GM21447 (cell line): ENCODE measurements around the gene KDM5D.

Source experiments
- ATAC-seq: cut with Tn5 transposase; IDR thresholded peaks from one replicate; pipeline ENCODE4 v1.9.1; 2021; ENCODE audit not compliant: unreplicated experiment

Gene KDM5D

DNA sequence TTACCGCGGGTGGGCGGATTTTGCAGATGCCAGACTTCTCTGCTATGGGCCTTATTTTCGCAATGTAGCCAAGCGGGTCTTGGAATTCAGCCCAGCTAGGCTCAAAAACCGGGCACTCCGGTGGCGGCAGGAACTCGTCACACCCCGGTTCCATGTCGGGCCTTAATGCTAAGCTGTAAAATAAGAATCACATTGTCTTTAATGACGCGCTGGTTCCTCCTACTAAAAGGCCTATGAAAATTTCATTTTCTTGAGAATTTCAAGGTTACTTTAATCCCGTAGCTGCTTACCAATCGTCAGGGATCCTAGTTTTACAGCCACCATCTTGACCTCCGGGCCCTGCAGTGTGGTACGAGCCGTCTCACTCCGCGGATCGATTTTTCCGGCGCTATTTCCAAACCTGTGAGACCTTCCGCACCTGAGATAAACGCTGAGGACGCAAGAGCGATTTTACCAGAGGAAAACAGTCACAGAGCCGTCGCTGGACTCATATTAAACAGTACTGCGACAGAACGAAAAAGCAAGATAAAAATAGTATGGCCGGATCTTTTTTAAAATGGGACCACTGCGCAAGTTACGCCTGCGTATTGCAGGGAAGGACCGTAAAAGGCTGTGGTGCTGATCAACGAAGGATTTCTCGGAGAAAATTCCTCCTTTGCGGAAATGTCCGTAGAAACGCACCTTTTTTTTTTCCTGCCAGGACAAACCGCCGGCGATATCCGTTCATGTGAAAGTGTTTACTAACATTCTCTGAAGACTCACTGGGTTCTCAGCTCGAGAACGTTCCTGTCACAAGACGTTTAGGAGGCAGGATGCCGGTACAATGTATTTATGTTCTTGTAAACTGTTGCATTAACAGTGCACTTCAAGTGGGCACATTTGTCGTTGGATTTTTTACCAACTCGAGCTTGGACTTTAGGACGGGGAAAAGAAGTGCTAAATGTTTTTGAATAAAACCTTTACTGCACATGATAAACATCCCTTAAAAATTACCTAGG lies at the start of gene KDM5D:
KDM5D (minus strand) TSS at position 346 of the 998 bp plus-strand sequence; CDS start at position 154, 192 bp downstream.
- peak; percentile 82 for ATAC-seq

DNA sequence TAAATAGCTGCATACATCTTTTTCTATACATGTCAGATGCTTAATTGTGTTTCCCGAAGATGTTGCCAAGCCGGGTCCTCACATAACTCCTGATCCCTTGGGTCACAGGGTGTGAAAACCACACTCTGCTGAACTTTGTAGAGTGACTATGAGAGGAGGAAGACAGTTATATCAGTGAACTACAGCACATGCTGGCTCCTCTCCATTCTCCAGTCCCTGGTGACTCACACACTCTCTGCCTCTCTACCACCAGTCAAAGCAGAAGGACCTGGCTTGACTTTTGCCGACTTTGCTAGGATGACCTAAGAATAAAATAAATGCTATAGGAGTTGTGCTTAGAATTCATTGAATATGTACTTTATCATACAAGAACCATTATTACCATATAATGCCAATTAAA lies 23.8 kb upstream of the KDM5D start:
- no peak for ATAC-seq

DNA sequence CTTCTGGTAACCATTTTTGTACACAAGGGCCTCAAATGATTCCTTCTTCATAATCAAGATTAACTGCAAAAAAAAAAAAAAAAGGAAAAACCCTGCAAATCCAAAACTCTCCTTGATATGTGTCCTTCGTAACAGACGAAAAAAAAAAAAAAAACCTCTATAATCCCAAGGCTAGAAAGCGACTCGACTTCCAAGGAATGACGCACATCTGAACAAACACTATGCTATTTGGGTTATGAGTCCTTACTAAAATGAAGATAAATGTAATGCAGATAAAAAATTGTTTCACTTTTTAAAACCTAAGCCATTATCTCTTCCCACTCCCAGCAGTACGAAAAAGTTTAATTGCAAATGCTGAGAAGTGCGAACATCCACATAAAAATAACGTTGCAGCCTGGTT lies 1.2 kb downstream of the KDM5D start:
- no peak for ATAC-seq

DNA sequence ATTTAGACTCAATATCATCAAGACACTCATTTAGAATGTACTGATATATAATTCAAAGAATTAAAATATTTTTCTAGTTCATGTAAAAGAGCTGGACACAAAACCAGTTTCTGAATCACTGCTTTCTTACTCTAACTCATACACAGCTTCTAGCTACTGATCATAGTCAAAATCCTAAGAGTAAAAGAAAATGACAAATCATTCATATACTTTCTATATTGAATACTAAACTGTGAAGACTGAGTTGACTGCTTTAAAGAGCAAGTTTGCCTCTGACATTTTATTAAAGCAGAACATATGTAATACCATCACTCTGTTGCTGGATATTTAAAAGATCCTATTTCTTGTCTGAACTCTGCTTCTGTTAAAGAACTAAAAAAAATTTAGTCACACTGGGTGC lies 2.4 kb downstream of the KDM5D start:
- ATAC-seq: no peak

DNA sequence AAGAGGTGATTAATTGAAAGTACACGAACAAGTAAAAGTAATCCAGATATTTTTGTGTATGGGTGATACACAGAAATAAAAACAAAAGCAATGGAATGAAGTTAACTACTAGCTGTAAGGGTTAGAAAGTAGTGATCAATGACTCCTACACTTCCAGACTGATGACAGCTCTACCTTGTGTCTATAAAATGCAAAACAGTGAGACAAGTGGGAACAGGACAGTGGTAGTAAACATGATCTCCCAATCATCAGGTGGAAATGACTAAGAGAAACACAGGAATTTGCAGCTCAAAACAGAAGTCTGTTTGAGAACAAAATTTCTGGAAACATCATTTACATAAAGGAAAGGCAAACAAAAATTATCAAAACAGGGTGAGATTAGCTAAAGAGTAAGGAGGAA lies 10.1 kb downstream of the KDM5D start:
- no peak for ATAC-seq

DNA sequence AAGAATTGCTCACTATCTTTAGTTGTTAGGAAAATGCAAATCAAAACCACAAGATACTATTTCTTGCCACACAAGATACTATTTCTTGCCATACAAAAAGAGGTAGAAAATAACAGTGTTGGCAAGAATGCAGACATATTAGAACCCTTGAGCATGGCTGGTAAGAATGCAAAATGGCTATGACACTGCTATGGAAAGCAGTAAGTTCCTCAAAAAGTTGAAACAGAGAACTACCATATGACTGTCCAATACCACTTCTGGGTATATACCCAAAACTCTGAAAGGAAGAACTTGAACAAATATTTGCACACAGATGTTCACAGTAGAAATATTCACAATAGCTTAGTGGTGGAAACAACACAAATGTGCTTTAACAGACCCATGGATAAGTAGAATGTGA lies 26.6 kb downstream of the KDM5D start:
- ATAC-seq: peak; percentile 95

DNA sequence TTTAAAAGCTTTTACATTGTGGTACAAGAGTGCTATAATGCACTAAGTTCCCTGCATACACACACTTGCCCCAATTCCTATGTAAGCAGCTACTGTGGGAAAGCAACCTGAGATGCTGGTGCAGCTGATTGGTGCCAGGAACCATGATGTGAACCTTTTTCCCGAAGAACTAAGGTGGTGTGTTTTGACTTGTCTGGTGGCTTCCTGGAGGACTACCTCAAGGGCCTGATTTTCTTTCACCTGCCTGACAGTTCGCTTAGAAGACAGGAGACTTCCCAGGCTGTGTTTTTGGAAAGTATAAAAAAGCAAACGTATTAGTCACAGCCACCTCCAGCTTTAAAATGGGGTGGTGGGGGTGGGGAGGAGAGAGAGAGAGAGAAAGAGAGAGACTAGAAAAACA lies 27.4 kb downstream of the KDM5D start:
- ATAC-seq: no peak

DNA sequence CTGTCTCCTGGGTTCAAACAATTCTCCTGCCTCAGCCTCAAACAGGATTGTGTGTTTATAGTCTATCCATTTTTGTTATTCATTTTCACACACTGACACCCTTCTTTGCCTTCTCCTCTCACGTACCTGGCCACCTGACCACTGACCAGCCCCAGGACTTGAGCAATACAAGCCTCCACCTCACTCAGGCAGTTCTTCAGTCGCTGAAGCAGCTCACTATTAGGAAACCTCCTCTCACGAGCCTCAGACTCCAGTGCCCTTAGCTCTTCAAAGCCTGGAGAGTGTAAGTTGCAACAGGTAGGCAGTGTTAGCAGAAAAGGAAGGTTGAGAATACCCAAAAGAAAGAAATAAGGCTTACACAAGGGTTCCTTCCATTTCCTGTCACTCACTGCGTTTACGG lies 29.3 kb downstream of the KDM5D start:
- ATAC-seq: no peak

DNA sequence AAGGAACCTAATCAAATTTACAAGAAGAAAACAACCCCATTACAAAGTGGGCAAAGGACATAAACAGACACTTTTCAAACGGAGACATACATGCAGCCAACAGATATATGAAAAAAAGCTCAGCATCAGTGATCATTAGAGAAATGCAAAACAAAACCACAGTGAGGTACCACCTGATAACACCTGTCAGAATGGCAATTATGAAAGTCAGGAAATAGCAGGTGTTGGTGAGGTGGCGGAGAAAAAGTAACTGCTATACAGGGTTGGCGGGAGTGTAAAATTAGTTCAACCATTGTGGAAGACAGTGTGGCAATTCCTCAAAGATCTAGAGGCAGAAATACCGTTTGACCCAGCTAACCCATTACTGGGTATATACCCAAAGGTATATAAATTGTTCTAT lies 31.1 kb downstream of the KDM5D start:
- peak; percentile 41 for ATAC-seq

DNA sequence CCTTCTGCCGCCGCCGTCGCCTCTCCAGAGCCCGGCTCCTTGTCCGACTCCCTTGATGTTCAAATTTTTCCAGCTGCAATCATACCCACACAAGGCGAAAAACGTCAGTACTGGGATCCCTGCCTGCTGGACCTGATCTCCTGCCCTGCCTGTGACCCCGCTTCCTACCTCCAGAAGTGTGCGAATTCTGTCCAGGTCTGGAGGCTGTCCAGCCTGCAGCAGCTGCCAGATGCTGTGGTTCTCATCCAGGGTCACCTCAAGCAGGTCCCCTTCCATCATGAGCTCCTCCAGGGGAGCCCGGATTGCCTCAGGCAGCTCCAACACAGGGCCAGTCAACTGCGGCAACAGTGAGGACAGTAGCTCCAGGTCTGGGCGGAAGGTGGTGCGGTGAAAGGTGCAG lies 38.3 kb downstream of the KDM5D start:
- no peak for ATAC-seq

DNA sequence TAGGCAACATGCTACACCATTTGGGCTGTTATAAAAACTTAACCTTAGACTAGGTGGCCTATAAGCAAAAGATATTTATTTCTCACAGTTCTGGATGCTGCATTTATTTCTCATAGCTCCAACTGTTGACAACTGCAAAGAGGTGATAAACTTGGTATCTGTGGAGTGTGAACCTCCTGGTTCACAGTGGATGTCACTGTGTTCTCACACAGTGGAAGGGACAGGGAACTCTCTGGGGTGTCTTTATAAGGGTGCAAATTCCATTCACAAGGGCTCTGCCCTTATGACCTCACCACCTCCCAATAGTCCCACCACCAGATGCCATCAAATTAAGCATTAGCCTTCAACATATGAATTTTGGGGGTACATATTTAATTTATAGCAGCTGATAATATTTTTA lies 46.0 kb downstream of the KDM5D start:
- ATAC-seq: no peak

DNA sequence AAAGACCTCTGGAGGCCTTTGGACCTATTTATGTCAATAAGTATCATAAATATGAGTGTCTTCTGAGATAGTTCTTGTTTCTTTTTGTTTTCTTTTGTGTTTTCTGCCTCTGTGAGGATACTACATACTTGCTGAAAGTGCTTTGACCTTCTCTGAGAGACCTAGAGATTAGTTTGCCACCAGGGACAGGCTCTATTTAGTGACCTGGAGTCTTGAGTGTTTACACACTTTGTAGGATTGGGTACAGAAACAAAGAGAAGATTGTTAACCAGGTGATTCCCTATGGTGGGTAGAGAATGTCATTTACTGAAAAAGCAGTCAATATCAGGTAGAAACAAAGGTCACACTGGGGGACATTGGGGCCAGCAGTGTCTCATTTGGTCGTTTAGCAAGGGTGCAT lies 63.7 kb downstream of the KDM5D start:
- ATAC-seq: no peak
